SK-N-MC (cell line): ENCODE results near the gene ADRB2.

Experiments used
- EZH2 ChIP-seq: fragments of 200-600 bp; sonication (generic); IDR thresholded peaks from one replicate; pipeline ENCODE4 v1.6.1; 2017; ENCODE audit warnings: antibody characterized with exemption
- FOXP2 ChIP-seq: optimal IDR thresholded peaks from 2 replicates; pipeline ENCODE3; 2011; ENCODE audit warnings: mild to moderate bottlenecking, moderate library complexity; ENCODE audit not compliant: insufficient read depth; ENCODE audit errors: extremely low read length, control extremely low read depth
- POLR2AphosphoS5 ChIP-seq: IDR thresholded peaks from 2 replicates; pipeline ENCODE4 v1.6.1; 2012; ENCODE audit warnings: mild to moderate bottlenecking, low read depth, low read length, borderline replicate concordance

DNA sequence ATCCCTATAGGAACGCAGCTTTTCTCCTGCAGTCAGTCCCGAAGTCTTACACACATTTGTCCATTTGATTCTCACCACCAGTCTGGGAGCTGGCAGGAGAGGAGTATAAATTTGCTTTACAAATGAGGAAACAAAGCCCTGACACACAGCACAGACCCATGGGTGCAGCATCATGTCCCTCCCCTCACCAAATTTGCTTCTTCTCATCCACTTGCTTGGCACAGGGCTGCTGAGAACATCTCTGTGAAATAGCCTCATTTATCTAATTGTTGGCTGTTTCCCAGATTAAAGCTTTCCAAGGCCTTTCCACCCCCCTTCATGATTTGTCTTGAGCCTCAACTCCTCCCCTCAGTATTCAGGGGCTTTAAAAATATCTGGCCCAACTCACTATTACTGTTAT is 11.3 kb upstream of the ADRB2 start:
- TF ChIP-seq POLR2AphosphoS5 (no peak), EZH2 (no peak), FOXP2 (no peak)
